Stomach (tissue), 4 donors: ENCODE measurements around the gene TTLL4.

Experiments used
- CTCF ChIP-seq, 7 experiments: fragments of 450-650 bp in 4 of 7; fragments of 200-600 bp in 3 of 7; sonication (generic) in 3 of 7; IDR thresholded peaks; one replicate each; pipeline ENCODE4 v1.5.1; 2016 to 2019; ENCODE audit warnings: antibody characterized with exemption in 7 of 7, control low read depth in 2 of 7, mild to moderate bottlenecking in 1 of 7
- POLR2AphosphoS5 ChIP-seq, 3 donors: sonication (generic); formaldehyde crosslinking; IDR thresholded peaks; one replicate each; pipeline ENCODE4 v1.6.1; 2016; ENCODE audit warnings: antibody characterized with exemption in 3 of 3

- TF ChIP-seq CTCF (IDR thresholded peaks at IDR 0.05): no peak
- TF ChIP-seq POLR2AphosphoS5 (IDR thresholded peaks at IDR 0.05): no peak
Observed at GRCh38 chr2:218761795-218762194, 51.2 kb downstream of the TTLL4 start.
